DMS53 (cell line): Measurements from ENCODE around the gene WWC2.
"Not testable (repeated sequence)": the region's sequence is repeated elsewhere in the genome, so short reads cannot be mapped to it uniquely, and the experiment has no call there.

Source experiments
- DNase-seq: peaks from one replicate; lab custom pipeline; 2025; lab: John Stamatoyannopoulos, UW

Gene WWC2

DNA sequence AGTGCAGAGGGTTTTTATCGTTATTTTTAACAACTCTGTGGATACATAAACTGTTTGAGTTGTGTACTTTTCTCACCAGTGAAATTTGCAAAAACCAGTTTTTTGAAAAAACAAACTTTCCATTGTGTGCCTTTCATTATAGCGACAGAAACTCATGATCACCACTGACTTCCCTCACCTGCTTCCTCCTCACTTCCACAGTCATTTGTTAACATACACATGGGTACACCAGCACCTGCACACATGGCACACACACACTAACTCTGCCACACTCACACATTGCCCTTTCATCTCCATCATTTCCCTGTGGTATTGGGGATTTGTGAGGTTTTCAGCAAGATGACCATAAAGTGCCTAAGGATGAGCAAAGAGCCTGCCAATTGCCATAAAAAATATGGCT is 200.4 kb downstream of the WWC2 start:
- no peak for DNase-seq

DNA sequence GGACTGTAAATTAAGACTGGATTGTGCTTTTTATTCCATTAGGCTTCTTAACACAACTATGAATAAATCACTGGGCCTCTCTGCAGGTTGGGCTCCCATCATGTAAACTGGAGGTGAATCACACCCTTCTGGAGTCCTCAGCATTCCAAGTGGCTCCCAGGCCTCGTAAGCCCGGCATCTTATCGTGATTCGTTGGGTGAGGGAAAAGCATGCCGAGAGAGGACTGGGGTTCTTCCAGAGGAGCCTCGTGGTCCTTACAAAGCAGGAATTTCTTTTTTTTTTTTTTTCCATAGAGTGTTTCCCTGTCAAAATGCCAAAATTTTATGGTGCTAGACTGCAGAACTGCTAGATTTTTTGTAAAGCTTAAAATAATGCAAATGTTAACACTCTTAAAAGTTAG is 201.0 kb downstream of the WWC2 start:
- DNase-seq = no peak

DNA sequence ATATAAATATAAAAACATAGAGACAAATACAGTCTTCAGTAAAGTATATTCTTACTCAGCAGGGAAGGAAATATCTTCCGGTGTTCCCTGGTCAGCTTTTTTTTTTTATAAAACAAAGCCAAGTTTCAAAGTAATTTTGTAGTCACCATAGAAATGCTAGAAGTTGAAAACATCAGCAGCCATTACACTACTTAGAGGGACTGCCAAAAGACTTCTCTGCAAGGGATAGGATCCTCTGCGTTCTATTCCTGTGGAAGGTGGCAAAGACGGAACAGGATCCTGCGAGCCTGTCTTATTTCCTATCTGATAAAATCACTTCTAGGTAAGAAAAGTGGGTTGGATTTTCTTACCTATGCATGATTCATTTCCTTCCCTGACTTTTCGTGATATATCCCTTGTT is 201.6 kb downstream of the WWC2 start:
- DNase-seq = no peak

DNA sequence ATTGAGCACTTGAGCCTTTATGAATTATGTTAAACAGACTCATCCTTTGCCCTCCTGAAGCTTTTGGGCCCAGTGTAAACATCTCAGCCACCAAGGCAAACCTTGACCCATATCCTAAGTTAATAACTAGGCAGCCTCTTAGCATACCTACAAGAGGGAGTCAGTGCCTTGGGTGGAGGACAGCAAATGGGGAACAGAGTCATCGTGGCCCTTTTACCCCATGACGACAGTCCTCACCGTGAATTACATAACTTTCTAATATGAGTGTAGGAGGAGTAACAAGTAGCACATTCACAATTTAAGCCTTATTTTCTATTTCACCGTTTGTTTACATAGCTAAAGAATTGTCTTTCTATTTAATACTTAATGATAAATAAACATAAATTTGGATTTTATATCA is 204.2 kb downstream of the WWC2 start:
- DNase-seq = no peak

DNA sequence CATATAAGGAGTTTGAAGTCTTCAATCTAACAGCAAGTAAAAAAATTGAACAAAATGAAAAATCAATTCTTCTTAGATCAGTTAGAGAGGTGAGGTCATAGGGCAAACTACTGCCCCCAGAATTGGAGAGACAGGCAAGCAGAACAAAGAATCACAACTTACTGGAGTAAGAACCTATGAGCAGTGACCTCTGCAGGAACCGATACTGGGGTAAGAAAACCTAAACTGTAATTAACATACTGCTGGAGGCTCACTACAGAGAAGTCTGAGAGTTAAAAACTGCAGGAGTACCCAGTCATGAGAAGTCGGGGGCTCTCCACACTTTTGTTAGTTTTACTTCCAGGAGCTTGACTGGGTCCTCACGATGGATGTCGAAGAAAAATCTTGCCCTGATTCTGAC is 205.0 kb downstream of the WWC2 start:
- no peak for DNase-seq

DNA sequence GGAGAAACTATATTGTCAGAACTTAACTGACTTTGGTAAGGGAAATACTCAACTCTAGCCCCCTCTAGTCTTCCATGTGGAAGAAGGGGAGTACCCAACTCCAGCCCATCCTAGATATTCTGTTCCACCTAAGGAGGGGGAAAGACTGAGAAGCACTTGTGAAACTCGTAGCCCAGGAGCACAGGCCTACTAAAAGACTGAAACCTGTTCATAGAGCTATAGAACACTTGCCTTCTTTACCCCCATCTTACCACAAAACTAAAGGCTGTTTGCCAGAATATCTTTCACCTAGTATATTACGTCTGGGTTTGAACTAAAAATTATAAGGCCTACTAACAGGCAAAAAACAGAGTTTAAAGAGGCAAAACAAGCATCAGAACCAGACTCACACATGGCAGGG is 205.5 kb downstream of the WWC2 start:
- no peak for DNase-seq

DNA sequence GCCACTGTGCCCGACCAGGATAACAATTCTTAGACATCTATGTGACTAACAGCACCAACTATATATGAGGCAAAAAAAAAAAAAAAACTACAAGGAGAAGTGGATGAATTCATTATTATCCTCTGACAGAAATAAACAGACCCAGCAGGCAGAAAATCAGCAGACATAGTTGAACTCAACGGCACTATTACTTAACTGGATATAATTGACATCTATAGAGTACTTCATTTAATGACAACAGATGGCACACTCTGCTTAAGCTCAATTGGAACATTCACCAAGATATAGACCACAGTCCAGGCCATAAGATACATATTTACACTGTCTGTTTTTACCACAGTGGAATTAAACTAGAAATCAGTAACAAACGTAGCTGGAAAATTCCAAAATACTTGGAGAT is 207.8 kb downstream of the WWC2 start:
- DNase-seq = no peak

DNA sequence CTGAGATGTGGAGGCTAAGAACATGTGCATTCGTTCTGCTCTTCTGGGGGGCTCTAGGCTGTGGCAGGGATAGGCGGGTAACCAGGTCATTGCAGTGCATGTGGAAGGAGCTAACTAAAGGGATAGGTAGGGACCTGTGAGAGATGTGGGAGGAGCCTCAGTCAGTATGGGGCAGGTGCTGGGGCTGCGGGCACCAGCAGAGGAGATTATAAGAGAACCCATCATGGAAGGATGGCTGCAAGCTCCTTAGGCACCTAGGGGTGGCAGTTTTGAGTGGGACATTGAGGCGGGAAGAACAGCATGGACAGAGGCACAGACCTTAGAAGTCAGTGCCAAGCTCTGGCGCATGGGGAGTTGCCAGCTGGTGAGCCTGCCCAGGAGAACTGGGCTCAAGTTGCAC is 213.8 kb downstream of the WWC2 start:
- no peak for DNase-seq

DNA sequence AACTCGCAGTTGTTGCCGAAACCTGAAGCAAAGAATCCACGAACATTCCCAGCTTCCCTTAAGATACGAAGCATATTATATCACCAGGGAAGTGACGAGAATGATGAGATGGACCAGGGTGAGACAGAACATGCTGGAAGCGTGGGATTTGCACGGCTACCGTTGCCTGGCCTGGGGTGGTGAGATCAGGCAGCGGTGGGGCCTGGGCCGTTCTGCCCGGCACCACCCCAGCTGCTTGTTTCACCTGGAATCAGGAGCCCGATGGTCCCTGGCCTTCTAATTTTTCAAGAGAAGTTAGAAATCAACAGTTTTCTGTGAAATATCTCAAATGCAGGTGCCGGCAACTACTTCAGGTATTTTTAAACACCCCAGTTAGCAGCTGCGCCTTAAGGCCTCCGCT is 215.3 kb downstream of the WWC2 start:
- DNase-seq = no peak

DNA sequence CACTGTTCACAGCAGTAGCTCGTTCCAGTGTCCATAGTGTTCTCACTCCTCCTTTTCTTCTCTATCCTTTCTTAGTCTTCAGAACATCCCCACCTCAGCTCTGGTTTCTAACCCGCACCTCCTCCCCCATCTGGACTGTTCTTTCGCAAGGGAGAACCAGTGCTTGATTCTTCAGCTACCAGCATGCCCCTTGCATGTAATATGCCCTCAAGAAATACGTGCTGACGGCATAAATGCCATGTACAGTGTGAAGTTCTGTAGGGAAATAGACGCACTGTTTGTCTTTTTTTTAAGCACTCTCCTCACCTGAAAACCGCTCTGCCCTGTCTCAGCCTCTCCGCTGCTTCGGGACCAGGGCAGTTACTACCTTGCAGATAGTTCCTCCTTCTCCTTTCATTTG is 215.7 kb downstream of the WWC2 start:
- no peak for DNase-seq

DNA sequence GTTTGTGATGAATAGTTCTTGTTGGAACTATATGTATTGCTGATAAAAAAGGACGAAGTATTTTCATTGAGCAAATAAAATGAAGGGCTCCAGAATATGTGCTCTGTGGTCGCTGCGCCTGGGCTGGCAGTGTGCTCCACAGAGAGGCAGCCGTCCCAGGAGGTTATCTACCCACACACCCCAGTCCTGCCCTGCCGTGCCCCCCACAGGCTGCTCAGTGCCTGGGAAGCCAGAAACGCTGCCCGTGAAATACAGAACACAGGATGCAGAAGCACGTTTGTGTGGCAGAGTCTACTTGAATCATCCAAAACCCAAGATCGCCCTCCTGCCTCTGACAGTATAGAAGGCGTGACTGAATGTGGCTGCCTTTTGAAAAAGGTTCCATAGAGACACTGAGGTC is 219.6 kb downstream of the WWC2 start:
- no peak for DNase-seq

DNA sequence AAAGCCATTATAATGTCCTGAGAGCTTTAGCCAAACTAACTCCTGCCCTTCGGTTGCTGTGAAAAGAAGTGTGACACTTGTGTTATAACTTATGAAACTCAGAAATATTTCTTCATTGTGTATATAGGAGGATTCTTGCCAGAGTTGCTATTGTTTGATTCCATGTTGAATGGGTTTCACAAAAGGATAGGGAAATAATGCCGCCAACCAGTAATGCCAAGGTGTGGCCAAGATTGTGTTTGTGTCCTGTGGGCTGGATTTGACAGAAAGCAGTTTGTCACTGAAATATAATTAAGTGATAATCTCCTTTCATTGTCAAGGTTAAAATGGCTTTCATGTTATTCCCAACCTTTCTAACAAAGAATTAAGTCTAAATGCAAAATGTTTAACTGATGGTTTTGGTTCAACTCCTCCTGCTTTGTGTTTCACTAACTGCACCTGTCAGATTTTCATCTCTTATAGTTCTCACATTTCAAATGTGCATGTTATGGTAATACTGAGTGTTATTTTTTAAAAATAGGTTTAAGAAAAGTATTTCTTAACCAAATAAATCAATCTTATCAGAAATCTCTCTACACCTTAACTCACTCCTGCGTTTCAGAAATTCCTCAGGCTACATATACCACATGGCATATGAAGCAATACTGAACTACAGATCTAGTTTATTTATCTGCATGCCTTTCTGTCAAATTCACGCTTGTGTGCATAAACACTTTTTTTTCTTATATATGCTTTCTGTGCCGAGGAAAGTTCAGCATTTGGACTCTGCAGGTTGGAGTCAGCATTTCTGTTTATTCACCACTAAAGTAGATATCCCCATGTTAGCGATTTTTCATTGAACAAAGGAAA is 221.4 kb downstream of the WWC2 start, which contains the start of gene CLDN22:
Gene CLDN22, minus strand, starts transcription at position 66 of the 849 bp plus-strand sequence. Its CDS starts 58 bp downstream, at position 8.
- no peak for DNase-seq

DNA sequence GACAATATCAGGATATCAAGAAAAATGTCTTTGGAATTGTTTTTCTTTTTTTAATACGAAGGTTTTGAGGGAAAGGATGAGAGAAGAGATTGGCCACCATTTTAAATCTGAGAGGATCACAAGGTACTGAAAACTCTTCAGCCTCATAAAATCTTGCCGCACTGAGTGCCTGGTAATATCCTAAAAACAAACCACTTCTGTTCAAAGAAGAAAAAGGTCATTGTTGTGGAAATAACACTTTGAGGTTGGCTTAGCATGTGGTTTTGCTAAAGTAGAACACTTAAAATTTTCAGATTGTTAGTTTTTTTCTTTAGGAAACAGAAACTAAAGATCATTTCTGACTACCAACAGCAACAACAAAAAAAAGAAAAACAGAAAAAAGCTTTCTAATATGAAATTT is 222.0 kb downstream of the WWC2 start:
- DNase-seq = no peak

DNA sequence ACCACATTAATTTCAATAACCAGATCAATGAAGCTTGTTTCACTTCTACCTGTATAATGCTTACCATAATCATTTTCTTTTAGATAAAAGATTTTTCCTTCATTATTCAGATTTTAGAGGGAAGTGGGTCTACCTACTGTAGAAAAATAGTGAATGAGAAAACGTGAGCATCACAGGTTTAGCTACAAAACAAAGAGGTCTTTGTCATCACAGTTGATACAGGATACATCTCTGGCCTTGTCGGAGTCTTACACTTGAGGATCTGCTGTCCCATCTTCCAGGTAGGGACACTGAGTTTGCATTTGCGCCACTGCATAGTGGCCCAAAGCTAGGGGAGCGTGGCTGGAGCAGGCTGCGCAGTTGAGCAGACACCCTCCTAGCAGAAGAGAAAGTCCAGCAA is 222.5 kb downstream of the WWC2 start:
- DNase-seq = no peak

DNA sequence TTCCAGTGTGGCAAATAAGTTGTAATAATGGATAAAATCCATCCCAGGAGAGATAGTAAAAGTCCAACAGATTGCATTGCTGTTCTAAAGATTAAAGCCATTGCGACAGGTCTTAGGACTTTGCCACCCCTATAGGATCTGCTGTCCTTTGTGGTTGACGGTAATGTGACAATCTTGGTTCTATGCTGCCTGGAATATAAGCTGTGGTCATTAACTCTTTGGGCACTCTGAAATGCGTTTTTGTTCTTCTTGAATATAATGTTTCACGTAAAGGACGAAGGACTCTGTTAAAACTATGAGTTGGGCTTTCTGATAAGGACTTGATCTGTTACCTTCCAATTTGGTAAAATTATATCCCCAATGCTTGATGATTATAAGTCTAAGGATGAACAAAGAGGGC is 223.3 kb downstream of the WWC2 start, which contains the start of gene CLDN24:
Gene CLDN24, minus strand, starts transcription at position 101 of the 400 bp plus-strand sequence. Its CDS starts 0 bp downstream, at position 101.
- DNase-seq = no peak

DNA sequence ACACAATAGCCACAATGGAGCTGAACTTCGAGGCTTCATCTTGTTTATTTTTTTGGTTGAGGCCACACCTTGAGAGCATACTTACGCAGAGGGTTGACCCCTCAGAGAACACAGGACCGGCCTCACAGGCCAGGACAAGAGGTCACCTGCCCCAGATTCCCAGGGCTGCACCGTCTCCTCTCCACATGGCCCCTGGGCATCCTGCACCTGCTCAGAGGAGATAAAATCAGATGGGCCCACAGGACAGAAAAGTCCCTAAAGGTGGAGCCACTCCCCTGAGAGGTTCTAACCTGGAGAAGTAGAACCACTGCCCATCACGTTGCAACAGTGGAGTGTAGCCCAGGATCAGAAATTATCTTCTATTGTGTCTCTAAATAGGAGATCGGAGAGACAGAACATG is 224.2 kb downstream of the WWC2 start:
- DNase-seq = no peak

DNA sequence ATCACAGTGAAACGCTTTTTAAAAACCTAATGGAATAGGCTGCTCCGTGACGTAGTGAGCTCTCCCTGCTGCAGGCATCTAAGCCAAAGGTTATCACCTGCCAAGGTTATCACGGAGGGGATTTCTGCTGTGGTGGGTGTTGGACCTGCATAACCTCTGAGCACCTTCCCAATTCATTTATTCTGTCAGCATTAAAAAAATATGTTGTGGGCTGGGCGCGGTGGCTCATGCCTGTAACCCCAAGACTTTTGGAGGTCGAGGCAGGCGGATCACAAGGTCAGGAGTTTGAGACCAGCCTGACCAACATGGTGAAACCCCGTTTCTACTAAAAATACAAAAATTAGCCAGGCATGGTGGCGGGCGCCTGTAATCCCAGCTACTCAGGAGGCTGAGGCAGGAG is 225.0 kb downstream of the WWC2 start:
- DNase-seq = not testable (repeated sequence)

DNA sequence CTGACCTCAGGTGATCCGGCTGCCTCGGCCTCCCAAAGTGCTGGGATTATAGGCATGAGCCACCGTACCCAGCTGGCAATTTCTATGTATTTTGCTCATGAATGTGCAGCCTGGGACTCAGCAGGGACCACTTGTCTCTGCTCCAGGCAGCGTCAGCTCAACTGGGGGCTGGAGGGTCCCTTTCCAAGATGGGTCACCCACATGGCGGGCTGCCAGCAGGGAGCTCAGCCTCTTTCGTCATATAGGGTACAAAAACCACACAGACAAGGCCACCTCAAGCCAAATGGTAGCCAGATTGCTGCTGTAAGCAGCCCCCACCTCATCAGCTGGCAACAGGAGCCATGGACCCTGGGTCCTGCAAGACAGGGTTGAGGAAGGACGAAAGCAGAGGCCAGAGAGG is 225.6 kb downstream of the WWC2 start:
- DNase-seq = no peak

DNA sequence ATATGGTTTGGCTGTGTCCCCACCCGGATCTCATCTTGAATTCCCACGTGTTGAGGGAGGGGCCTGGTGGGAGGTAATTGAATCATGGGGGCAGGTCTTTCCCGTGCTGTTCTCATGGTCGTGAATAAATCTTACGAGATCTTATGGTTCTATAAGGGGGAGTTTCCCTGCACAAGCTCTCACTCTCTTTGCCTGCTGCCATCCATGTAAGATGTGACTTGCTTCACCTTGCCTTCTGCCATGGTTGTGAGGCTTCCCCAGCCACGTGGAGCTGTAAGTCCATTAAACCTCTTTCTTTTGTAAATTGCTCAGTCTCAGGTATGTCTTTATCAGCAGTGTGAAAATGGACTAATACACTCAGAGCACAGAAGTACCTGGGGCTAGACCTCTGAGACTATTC is 227.3 kb downstream of the WWC2 start:
- not testable (repeated sequence) for DNase-seq

DNA sequence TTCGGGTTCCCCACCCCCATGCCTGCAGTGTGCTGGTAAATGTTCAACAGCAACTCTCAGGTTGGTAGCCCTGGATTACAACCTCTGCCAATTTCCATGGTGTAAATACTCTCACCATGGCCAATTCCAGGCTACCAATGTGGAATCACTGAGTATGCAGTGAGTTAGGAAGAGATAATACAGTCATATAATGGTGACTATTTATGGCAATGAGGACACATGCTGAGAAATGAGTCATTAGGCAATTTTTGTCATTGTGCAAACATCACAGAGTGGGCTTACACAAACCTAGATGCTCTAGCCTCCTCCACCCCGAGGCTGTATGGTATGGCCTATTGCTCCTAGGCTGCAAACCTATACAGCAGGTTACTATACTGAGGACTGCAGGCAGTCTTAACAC is 227.8 kb downstream of the WWC2 start:
- peak; percentile 75 for DNase-seq

DNA sequence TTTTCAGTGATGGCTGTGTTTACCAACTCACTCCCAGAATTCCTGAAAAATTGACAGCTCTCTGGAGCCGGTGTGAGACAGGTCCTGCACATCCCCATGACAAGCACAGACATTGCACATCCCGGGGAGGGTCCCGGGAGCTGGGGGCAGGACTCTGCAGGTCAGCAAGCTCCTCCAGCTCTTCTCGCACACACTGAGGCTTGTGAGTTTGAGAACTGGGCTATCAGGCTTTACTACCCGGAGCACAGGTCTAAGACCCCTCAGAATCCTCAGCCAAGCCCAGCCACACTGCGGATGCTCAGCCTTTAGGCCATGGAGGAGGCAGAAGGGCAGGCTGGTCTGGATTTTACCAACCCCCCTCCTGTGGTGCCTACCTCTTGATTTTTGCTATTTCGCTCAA is 228.8 kb downstream of the WWC2 start:
- DNase-seq = no peak

DNA sequence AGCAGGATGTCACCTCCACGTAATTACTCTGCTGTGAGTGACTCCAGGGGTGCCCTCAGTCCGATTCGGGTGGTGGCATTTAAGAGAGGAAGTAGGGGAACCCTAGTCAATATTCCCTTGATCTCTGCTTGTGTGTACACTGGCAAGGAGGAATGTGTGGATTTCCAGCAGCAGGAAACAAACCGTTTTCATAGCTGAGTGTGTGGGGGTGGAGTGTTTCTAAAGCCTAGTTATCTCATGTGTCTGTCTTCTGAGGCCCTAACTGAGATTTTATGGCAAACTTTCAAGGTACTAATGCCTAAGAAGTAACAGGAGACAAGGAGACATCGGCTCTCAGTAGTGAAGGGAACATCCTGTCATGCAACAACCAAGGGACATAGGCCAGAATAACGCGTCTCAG is 229.8 kb downstream of the WWC2 start:
- DNase-seq = no peak

DNA sequence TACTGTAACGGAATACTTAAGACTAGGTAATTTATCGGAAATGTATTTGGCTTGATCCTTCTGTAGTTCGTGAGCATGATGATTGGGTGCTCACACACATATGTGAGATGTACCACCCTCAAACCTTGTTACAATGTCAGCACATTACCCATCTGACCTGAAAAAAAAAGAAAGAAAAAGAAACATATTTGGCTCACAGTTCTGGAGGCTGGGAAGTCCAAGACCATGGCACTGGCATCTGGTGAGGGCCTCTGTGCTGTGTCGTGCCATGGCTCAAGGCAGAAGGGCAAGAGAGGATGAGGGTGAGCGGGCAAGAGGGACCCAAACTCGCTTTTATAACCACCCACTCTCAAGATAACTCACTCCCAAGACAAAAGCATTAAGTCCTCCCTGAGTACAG is 230.2 kb downstream of the WWC2 start:
- DNase-seq = no peak
